GM12872 (cell line): ENCODE measurements around the gene RAD23B.

ENCODE experiments used
- TF ChIP-seq, protein P1 (sequence below): IDR thresholded peaks from 3 replicates; pipeline ENCODE4 v1.5.1; 2011; ENCODE audit warnings: low read depth, mild to moderate bottlenecking, low read length, moderate library complexity; ENCODE audit not compliant: insufficient read depth

RAD23B gene

DNA sequence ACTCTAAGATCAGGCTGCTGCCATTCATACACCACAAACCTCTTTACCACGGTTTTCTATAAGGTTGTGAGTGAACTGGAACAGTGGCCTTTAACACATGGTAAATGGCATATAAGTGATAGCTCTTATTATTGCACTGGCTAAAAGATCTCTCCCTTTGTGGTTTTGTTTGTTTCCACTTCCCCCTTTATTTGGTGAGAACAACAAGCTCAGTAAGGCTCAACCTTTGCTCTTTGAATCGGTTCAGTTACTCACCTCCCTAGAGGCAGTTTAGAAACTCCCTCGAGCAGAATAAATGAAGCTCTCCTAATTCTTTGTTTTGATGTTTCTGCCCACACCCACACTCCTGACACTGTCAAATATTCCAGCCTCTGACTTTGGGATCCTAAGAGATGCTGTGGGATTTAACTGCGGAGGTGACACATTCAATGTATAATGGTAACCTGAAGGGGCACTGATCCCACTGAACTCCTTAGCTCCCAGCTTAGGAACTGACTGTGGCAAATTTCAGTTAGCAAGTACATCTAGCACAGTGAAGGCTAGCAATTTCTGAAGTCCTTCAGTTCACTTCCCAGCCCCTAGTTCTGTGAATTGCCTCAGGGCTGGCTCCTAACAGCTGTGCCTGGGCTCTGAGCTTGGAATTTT is 22.5 kb upstream of the RAD23B start:
- TF ChIP-seq, protein P1, sequence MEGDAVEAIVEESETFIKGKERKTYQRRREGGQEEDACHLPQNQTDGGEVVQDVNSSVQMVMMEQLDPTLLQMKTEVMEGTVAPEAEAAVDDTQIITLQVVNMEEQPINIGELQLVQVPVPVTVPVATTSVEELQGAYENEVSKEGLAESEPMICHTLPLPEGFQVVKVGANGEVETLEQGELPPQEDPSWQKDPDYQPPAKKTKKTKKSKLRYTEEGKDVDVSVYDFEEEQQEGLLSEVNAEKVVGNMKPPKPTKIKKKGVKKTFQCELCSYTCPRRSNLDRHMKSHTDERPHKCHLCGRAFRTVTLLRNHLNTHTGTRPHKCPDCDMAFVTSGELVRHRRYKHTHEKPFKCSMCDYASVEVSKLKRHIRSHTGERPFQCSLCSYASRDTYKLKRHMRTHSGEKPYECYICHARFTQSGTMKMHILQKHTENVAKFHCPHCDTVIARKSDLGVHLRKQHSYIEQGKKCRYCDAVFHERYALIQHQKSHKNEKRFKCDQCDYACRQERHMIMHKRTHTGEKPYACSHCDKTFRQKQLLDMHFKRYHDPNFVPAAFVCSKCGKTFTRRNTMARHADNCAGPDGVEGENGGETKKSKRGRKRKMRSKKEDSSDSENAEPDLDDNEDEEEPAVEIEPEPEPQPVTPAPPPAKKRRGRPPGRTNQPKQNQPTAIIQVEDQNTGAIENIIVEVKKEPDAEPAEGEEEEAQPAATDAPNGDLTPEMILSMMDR = no peak

GRCh38 chr9:107261106-107261505 is 22.0 kb upstream of the RAD23B start:
- TF ChIP-seq, protein P1 = no peak

- TF ChIP-seq, protein P1 = no peak
Observed at GRCh38 chr9:107263289-107263688, 19.8 kb upstream of the RAD23B start.

GRCh38 chr9:107266624-107267368 is 16.3 kb upstream of the RAD23B start:
- TF ChIP-seq, protein P1 = no peak

- TF ChIP-seq, protein P1 = no peak
Observed at GRCh38 chr9:107268560-107268959, 14.5 kb upstream of the RAD23B start.

- TF ChIP-seq, protein P1 = no peak
Observed at GRCh38 chr9:107269254-107269653, 13.8 kb upstream of the RAD23B start.

- TF ChIP-seq, protein P1 = no peak
Observed at GRCh38 chr9:107269681-107270080, 13.4 kb upstream of the RAD23B start.
